Erythroblast (primary cell): ENCODE measurements around the gene HEMGN.

Source experiments
- DNase-seq, 2 experiments: peaks; one replicate each; lab custom pipeline; 2025; lab: John Stamatoyannopoulos, UW
- GATA1 ChIP-seq: IDR thresholded peaks from 2 replicates; pipeline ENCODE4 v1.6.1; 2011; ENCODE audit warnings: low read depth, mild to moderate bottlenecking, control low read depth, low read length, moderate library complexity
- POLR2A ChIP-seq: IDR thresholded peaks from 2 replicates; pipeline ENCODE4 v1.6.1; 2011; ENCODE audit warnings: mild to moderate bottlenecking, low read length

HEMGN gene, protein sequence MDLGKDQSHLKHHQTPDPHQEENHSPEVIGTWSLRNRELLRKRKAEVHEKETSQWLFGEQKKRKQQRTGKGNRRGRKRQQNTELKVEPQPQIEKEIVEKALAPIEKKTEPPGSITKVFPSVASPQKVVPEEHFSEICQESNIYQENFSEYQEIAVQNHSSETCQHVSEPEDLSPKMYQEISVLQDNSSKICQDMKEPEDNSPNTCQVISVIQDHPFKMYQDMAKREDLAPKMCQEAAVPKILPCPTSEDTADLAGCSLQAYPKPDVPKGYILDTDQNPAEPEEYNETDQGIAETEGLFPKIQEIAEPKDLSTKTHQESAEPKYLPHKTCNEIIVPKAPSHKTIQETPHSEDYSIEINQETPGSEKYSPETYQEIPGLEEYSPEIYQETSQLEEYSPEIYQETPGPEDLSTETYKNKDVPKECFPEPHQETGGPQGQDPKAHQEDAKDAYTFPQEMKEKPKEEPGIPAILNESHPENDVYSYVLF

DNA sequence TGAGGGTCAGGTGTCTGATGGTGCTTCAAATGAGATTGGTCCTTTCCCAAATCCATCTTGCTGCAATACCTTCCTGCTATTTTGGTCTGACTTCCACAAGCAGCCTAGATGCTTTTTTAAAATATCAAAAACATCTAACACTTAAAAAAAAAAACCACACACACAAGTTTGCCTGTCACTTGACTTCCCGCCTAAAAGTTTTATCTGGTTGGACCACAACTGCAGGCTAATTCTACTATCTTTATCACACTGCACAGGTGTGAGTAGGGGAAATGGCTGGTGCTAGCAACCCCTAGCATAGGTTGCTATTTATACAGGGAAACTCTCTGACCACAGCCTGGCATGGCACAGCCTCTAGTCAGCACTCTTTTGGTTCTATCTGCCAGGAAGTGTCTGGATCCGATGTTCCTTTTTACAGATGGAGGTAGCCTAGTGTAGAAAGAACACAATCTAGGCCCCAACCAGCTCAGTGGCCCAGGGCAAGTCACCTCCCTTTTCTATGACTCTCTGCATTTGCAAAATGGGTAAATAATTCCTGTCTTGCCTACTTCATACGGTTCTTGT, at the start of gene HEMGN:
Gene HEMGN (minus strand): TSS at position 92 of the 564 bp plus-strand sequence. CDS start 36 bp downstream, at position 56.
- peak; percentile 94 to 99 for DNase-seq
- TF ChIP-seq GATA1: peak; percentile 59
- peak; percentile 91 for TF ChIP-seq POLR2A

DNA sequence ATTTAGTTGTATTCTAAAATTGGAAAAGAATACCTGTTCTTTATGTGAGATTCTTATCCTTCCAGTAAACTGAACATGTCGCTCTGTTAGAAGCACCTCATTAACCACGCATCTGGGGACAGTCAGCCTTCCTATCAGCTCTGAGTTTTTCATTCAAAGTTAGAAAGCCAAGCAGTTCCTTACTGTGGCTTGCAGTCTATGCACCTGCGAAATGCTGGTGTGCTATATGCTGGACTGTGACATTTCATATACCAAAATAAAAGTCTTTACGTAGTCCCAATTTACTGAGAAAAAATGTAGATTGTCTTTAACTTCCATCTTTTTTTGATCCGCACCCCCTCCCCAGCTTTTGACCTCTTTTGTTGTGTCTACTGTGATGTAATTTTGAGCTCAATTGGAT, 49.5 kb upstream of the HEMGN start:
- DNase-seq: no peak
- no peak for TF ChIP-seq POLR2A
- no peak for TF ChIP-seq GATA1

DNA sequence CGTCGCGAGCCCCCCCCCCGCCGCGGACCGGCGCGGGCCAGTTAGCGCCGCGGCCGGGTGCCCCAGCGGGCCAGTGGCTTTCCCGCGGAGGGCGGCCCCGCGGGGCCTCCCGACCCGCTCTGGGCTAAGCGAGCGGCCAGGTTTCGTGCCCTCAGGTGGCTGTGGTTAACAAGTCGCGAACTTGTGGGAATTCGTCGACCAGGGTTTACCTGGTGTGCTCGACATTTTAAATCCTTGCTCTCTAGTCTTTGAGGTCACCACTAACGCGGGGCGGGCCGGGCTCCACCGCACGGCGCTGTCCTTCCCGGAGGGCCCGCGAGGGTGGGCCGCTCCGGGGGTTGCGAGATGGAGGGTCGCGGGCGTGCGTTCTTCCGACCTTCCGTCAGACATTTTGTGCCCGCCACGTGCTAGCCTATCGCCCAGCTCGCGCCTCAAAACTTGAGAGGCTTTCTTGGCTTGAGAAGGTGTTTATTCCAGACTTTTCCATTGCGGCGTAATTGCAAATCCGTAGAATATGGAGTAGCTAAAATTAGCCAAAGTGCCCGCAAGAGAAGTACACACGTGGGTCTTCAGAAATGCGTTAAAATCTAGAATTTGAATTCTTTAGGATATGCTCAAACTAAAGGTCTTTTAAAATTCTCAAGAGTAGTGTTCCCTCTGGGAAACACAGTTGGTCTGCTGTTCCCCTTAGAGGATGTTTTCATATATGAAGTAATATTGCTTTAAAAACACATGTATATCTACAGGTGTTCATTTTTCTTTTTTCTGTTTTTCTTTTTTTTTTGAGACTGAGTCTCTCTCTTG, 47.3 kb upstream of the HEMGN start:
- no peak for TF ChIP-seq GATA1
- TF ChIP-seq POLR2A: no peak
- peak; percentile 77 to 83 for DNase-seq

DNA sequence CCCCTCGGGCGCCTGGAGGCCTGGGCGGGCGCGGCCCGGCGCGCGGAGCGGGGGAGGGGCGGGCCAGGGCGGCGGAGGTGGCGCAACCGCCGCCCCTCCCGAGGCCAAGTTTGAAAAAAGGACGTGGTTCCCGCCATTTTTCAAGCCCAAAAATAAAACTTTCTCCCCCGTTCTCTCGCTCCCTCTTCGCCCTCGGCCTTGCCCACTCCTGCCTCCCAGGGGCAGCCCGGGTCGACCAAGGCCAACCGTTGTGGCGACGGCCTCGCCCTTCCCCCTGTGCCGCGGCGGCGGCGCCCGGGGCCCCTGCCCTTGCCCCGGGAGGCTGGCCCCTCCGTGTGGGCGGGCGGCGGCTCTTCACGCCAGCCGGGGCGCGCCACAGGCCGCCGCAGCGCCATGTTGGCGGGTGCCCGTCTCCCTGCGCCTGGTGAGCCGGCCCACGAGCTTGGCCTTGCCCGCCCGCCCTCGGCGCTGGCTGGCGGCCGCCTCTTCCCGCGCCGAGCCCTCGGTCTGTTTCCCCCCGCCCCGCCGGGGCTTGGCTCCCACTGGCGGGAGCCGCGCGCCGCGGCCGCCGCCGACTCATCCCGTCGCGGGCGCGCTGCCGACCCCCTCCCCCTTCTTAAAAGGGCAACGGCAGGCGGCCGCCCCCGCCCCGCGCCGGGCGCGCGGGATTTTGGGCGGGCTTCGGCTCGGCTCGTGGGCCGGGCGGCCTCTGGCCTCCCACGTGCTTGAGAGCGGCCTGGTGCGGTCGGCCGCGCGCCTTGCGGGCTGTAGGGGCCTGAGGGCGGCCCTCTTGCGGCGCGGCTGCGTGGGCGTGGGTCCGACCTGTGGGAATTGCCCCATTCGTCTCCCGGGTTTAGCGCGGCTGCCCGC, 46.5 kb upstream of the HEMGN start:
- TF ChIP-seq POLR2A (peak; percentile 77), GATA1 (no peak)
- DNase-seq: peak; percentile 87 to 91

DNA sequence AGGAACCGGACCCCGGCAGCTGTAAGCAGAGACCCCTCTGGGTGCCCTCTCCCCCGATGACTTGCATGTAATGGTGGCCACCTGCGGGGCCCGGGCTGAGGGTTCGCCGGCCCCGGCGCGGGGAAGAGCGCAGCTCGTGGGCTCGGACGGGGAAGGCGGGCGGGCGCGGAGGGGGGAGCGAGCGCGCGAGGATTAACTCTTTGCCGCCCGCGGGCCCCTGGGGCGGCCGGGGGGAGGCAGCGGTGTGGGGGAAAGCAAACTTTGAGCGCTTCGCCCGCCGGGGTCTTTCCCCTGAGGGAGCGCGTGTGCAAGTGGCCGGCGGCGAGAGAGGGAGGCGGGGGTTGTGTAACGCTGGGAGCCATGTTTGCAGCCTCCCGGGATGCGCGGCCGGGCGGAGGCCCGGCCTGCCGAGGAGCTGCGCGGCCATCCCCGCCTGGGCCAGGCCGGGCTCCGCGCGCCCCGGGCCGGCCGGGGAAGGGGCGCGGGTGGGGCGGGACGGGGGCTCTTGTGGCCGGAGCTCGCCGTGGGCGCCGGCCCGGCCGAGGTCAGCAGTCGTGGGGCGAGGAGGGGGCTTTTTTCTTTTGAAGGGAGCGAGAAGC, 45.7 kb upstream of the HEMGN start:
- TF ChIP-seq GATA1 (no peak), POLR2A (no peak)
- peak; percentile 71 to 85 for DNase-seq

DNA sequence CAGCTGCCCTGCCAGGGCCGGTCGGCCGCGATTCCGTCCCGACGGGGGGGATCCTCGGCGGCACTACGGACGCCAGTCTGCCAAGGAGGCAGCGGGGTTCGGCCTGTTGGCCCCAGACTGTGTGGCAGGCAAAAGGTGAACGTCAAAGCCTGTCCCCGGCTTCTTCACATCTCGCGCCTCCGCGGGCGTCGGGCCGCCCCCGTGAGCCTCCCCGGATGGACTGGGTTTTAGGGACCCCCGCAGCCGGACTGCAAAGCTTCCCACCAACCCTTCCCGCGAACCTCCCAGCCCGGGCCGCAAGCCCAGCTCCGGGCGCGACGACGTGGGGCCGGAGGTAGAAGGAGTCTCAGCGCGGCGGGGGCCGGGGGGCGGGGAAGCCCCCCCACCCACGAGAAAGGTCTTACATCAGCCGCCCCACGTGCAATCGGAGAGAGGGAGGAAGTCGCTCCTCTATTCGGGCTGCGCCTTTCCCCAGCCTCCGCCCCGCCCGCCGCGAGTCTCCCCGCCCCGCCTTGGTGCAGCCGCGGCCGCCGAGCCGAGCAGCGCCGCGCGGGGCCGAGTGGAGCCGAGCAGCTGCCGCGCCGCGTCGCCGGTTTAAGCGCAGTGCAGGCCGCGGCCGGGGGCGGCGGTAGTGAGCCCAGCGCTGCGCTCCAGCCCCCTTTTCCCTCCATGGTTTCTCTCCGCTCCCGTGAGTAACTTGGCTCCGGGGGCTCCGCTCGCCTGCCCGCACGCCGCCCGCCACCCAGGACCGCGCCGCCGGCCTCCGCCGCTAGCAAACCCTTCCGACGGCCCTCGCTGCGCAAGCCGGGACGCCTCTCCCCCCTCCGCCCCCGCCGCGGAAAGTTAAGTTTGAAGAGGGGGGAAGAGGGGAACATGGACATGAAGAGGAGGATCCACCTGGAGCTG, 45.0 kb upstream of the HEMGN start, which contains the start of gene ANP32B:
Gene ANP32B (plus strand): TSS at position 659 of the 906 bp plus-strand sequence. CDS start 215 bp downstream, at position 874.
- TF ChIP-seq POLR2A (peak; percentile 84), GATA1 (no peak)
- peak; percentile 95 to 99 for DNase-seq

DNA sequence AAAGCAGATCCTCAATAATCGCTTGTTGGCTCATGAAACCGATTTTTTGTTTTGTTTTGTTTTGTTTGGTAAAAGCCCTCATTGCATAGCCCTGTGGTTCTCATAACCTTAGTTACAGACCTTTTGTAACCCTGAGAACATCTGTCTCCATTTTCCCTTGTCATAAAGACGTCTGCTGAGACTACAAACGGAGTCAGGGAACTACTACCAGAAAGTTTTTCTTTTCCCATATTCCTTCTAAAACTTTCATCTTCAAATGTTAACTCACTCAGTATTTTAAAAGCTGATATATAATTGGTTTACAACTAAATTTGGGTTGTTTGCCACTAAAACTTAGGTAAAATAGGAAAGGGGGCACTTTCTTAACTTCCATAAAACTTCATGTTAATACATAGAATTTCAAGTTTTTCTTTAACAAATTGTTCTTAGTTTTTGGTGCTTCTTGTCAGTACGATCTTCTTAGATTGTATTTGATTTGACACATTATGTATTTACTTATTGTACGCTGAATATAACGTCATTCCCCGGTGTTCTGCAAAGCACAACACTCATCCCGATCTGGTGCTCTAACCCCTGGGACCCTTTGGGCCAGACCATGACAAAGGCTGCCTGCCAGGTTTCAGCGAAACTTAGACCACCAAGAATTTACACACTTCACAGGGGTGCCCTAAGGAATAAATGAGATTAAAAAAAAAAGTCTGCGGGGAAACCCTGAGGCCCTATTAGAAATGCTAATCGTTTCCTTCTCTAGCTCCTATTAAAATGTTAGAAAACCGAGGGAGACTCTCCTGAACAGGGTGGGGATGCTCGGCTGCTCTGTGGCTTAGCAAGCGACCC, 44.1 kb upstream of the HEMGN start:
- TF ChIP-seq GATA1: no peak
- TF ChIP-seq POLR2A: no peak
- peak; percentile 66 to 78 for DNase-seq

DNA sequence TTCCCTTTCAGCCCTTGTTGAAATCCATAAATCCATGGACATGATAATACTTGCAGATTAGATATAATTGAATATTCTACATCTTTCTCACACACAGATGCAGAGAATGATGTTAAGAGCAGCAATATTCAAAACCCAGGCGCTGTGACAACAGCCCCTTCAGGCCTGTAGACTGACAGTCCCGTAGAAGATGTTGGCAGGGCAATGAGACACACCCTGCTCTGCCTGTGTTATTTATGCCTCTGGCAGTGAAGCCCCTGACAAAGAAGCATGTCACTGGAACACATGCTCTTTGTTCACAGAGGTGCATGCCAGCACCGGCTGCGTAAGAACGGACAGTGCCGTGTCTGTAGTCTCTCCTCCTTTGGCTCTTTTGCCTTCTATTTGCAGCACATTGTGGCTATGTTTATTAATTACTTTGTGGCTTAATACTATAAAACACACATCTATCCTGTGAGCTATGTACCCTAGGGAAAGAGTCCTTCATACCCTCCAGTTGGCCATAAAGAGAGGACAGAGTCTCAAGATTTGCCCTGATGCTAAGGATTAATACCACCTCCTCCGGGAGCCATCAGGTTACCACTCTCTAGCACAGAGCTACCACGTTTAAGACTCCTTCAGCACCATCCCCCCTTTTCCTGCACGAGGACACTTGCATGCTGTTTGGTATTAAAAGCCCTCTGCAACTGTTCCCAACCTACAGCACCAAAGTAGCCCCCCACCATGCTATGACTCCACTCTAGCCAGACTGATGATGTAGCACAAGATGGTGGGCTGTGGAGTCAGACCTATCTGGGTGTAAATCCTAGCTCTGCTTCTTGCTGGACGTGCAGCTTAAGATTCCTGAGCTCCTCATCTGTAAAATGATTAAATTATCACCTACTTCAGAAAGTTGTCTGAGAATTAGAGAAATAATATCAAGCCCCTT, 43.2 kb upstream of the HEMGN start:
- TF ChIP-seq POLR2A (peak; percentile 61), GATA1 (no peak)
- peak; percentile 79 to 85 for DNase-seq

DNA sequence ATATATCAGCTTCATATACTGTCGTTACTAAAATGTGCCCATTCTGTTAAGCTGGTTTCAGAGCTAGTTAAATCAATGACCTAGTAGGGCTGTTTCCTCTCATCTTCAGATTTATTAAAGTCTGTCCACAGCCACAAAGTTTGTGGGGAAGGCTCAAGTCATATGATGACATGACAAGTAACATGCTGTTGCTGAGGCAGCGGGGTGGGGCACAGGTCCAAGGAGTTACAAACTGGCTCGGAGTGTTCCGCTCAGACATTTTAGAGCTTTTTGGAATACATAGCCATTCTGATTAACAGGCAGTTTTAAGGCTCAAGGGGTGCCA, 42.5 kb upstream of the HEMGN start:
- TF ChIP-seq POLR2A: no peak
- TF ChIP-seq GATA1: no peak
- DNase-seq: peak; percentile 85 to 93
